COLO668 (cell line): ENCODE data around the gene SINHCAF.
A peak's percentile ranks its signal among the peaks of the same experiment; 100 is the strongest.
"Not testable (repeated sequence)": the region's sequence is repeated elsewhere in the genome, so short reads cannot be mapped to it uniquely, and the experiment has no call there.

ENCODE experiments used
- DNase-seq: peaks from one replicate; lab custom pipeline; 2025; ENCODE audit not compliant: unreplicated experiment; lab: John Stamatoyannopoulos, UW

The SINHCAF gene

DNA sequence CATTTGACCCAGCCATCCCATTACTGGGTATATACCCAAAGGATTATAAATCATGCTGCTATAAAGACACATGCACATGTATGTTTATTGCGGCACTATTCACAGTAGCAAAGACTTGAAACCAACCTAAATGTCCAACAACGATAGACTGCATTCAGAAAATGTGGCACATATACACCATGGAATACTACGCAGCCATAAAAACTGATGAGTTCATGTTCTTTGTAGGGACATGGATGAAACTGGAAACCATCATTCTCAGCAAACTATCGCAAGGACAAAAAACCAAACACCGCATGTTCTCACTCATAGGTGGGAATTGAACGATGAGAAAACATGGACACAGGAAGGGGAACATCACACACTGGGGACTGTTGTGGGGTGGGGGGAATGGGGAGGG lies 52.2 kb downstream of the SINHCAF start:
- not testable (repeated sequence) for DNase-seq

DNA sequence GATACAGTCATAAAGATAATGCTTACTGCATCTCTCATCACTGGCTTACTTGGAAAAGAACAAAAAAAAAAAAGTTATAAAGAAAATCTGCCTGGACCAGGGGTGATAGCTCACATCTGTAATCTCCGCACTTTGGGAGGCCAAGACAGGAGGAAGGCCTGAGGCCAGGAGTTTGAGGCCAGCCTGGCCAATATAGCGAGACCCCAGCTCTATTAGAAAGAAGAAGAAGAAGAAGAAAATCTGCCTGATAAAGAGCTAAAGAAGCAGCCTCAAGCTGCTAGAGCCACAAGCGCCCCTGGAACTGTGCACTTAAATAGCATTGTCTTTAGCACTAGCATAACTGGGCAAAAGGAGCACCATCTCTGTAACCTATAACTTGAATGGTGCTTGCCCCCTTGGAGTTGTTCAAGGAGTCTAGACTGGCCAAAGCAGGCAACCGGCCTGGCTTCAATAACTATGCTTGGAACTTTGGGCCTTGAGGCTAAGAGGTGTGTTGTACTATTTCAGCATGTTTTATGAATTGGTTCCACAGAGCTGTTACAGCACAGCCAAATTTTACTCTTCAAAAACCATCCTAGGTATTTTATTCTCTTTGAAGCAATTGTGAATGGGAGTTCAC lies 53.2 kb downstream of the SINHCAF start:
- DNase-seq, result no peak

DNA sequence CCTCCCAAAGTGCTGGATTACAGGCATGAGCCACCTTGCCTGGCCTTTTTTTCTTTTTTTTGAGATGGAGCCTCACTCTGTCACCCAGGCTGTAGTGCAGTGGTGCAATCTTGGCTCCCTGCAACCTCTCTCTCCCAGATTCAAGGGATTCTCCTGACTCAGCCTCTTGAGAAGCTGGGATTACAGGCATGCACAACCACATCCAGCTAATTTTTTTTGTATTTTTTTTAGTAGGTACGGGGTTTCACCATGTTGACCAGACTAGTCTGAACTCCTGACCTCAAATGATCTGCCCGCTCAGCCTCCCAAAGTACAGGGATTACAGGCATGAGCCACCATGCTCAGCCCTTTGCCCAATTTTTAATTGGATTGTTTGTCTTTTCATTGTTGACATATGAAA lies 58.0 kb downstream of the SINHCAF start:
- no peak for DNase-seq

DNA sequence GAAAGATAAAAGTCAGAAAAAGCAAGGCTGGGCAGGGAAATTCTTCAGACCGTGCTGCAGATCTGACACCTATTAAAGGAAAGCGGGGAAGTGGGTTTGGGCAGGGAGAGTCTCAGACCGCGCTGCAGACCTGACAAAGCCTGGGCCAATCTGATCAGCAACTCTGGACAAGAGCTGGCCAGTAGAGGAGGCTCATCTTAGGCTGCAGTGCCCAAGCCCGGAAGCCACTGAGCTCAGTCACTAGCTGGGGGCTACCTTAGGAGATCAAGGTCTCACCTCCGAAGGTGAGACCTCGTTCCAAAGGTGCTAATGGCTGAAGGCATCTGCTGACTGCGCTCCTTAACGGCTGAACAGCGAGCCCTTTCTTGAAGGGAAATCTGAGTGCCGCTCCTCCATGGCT lies 60.2 kb downstream of the SINHCAF start:
- DNase-seq, result no peak

DNA sequence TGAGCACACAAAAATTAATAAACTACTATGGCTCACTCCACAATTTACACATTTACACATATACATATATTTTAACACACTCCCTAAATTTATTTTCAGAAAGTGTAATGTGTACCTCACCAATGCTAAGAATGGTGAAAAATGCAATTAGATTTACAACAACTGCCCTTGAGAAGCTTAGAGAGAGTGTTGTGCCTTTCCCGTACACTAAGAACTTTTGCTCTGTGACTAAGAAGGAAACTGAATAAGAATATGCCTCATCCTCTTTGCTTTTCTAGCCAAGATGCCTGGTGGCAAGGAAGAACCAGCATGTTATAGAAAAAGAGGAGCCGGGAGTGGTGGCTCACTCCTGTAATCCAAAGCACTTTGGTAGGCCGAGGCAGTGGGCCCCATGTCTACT lies 62.3 kb downstream of the SINHCAF start:
- no peak for DNase-seq

DNA sequence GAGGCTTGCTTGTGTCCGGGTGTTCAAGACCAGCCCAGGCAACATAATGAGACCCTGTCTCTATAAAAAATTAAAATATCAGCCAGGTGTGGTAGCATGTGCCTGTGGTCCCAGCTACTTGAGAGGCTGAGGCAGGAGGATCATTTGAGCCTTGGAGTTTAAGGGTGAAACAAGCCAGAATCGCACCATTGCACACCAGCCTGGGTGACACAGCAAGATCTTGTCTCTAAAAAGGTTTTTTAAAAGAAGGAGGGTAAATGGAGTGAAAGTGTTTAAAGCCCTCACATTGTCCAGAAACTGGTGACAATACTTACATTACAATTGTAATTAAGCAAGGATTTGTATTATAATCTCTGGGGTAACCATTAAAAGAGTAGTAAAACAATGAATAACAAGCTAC lies 64.2 kb downstream of the SINHCAF start:
- DNase-seq, result no peak

DNA sequence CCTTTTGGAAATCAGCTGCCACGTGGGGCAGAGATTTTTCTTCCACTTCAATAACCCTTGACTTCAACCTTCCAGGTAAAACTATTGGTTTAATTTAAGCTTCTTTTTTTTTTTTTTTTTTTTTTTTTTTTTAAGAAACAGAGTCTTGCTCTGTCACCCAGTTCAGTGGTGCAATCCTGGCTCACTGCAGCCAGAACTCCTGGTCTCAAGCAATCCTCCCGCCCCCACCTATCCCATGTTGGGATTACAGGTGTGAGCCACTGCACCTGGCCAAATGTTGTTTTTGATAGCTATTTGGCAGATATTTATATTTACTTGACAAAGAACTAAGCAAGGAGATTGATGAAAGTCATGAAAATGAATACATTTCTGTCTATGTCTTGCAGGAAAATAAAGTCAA lies 65.1 kb downstream of the SINHCAF start:
- DNase-seq, result no peak

DNA sequence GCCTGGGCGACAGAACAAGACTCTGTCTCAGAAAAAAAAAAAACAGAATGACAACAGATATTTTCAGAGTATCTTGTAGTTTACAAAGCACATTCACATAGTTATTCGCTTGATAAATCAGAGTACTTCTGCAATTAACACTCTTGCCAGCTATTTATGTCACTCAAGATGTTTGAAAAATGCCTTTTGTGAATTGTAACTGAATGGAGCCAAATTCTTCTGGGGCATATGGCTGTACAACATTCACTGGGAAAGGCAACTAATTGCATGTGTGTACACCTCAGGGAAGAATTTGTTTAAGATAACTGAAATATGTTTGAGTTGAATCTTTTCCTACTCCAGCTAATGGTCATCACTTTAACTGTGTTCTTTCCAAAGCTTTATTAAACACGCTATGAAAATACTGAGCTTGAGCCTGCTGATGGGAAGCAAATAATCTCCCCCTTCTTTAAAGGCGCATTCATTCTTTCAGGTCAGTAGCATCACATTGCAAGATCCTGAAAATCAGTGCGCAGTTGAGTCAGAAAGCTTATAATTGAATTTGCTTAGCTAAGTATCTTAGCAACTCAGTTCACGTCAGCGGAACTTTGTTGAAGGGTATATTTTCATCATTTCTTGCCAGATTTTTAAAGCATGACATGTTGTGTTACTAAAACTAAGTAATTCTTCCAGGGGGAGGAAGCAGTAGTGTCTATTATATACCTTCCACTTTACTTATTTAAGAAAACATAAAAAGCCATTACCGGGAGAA lies 66.6 kb downstream of the SINHCAF start:
- no peak for DNase-seq

DNA sequence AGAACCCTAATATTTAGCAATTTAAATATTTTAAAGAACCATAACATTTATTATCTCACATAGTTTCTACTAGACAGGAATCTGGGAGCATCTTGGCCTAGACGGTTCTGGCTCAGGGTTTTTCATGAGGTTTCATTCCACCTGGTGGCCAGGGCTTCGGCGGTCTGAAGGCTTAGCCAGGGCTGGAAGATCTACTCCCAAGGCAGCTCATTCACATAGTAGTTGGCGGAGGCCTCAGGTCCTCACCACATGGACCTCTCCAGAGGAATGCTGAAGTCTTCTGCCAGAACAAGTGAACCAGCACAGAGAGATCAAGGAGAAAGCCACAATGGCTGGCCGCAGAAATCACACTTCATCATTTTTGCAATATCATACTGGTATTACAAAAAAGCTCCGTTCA lies 68.2 kb downstream of the SINHCAF start:
- no peak for DNase-seq

DNA sequence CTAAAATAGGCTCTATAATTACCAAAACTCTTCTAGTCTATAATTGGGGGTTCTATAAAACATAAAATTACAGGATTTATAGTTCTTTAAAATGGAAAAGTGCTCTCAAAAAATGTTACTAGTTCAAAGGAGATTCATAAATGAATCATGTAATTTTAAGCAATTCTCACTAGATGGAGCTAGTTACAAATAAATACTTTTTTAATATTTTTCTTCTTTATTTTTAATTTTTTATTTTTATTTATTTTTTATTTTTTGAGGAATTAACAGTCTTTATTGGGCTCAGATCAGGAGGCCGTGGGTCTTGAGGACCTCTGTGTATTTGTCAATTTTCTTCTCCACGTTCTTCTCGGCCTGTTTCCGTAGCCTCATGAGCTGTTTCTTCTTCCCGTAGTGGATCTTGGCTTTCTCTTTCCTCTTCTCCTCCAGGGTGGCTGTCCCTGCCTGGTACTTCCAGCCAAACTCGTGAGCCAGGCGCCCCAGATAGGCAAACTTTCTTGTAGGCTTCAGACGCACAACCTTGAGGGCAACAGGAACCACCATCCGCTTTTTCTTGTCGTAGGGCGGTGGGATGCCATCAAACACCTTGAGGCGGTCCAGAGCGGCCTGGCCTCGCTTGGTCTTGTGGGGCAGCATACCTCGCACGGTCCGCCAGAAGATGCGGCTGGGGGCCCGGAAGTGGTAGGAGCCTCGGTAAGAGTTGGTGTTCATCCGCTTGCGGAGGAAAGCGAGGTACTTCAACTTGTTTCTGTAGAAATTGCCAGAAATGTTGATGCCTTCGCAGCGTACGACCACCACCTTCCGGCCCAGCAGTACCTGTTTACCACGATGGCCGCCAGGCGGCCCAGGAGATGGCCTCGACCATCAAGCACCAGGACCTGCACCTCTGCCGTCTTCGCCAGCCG lies 74.0 kb downstream of the SINHCAF start:
- not testable (repeated sequence) for DNase-seq

DNA sequence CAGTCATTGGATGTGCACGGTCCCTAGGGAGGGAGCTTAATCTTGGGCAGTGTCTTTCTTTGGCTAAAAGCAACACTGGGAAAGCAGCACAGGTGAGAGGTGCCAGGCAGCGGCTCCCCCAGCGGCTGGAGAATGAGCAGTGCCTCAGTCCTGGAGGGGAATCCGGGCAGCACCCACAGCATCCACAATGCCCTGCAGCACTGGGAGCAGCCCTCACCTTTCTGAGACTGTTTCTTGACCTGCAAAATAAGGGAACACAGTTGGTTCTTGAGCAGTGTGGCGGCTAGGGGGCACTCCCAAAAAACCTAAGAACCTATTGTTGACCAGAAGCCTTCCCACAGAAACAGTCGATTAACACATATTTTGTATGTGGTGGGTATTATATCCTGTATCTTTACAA lies 75.8 kb downstream of the SINHCAF start:
- no peak for DNase-seq

DNA sequence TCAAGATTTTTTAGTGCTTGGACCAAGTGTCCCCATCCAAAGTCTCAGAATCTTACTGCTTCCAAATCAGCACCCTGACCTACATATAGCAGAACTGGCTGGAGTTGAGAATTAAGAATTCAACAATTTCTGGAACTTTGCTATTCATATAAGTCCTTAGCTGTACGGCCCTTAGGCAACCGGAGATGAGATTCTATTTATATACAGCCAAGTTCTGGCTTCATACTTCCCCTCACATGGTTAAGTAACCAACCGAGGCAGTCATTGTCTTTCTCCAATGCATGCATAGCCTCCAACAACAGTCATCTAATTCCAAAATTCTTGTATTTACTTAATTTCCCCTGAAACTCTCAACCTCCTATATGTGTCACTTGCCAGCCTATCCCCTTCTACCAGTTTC lies 76.6 kb downstream of the SINHCAF start:
- DNase-seq, result no peak

DNA sequence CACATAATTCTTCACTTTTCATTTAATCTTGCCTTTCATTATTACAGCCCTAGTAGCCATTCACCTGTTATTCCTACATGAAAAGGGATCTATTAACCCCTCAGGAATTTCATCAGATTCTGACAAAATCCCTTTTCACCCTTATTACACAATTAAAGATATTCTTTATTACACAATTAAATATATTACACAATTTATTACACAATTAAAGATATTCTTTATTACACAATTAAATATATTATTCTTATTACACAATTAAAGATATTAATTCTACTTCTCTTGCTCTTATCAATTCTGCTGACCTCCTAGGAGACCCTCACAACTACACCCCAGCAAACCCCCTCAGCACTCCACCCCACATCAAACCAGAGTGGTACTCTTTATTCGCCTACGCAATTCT lies 77.1 kb downstream of the SINHCAF start:
- no peak for DNase-seq

DNA sequence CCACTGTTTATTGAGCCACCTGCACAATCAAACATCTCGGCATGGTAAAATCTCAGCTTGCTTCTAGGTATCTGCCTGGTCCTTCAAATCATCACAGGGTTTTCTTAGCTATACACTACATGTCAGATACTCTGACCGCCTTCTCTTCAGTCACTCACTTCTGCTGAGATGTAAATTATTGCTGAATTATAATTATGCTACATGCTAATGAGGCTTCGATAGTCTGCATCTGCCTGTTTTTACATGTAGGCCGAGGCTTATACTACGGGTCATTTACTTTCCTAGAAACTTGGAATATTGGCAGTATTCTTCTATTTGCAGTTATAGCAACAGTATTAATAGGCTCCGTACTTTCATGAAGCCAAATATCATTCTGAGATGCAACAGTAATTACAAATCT lies 77.6 kb downstream of the SINHCAF start:
- DNase-seq, result no peak

DNA sequence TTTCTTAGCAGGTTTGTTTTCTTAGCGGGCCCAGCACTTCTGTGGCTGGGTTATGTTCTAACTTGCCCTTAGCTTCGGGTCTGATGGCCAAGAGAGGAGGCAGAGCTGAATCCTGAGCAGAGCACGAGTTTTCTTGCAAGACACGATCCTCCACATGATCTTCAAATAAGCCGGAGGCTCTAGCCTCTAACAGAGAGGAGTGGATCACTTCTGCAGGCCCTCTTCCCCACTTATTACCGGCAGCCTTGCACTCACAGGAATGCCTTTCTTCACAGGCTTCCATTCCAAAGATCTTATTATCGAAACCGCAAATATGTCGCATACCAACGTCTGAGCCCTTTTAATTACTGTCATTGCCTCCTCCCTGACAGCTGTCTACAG lies 79.5 kb downstream of the SINHCAF start:
- DNase-seq, result no peak

DNA sequence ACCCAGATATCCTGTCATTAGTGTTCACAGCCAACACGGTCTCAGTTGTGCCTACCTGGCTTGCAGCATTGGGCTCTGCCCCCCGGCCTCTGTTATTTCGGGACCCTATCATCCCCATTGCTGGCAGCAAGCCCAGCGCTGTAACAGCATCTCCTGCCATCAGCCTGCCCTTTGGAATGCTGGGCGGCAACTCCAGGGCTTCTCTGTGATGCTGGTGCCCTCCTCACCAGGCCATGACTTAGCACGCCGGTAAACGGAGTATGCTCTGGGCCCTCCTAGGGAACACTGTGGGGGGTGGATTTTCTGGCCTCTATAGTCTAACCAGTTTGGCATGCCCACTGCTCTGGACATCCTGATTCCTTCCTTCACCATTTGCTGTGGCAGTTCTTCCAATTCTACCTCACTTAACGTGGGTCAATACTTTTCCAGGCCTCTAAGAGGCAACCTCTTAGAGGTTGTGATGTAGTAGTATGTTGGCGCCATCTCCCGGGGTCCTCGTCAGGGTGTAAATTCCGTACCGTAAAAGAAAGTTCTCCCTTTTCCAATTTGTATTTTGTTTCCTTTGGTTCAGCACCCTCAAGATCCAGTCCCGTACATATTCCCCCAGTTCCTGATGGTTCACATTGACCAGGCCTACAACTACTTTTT lies 80.0 kb downstream of the SINHCAF start:
- DNase-seq, result no peak

DNA sequence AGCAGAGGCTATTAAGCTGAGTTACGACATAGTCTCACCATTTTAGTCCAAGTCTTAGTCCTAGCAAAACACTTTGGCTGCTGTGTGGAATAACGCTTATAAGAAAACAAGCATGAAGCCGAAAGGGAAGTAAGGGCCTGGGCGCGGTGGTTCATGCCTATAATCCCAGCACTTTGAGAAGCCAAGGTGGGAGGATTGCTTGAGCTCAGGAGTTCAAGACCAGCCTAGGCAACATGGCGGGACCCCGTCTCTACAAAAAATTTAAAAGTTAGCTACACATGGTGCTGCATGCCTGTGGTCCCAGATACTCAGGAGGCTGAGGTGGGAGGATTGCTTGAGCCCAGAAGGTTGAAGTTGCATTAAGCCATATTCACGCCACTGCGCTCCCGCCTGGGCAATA lies 83.5 kb downstream of the SINHCAF start:
- DNase-seq, result not testable (repeated sequence)

DNA sequence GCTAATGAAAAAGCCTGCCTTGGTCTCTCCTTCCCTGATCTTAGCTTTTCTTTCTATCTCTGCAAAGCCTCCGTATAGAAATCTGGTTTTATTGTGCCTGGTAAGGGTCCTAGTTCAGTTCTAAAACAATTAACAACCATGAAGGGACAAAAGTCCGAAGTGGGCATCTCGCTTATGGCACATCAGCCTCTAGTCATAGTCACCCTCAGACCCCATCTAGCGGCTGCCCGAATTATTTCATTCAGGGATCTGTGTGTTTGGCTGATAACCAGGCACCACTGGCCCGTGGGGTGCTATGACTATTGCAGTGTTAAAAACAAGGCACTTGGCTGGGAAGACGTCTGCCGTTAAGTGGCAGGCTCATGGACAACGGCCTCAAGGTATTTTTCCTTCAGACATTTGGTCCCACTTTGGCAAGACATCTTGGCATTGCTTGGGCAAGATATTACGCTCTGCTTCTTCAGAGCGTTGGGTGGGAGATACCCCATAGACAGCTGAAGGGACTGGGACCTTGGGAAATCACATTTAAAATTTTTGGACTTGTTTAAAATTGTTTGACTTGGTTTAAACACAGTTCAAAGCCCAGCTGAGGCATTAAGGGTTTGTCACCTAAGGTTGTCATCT lies 87.1 kb downstream of the SINHCAF start:
- DNase-seq, result peak; percentile 61

DNA sequence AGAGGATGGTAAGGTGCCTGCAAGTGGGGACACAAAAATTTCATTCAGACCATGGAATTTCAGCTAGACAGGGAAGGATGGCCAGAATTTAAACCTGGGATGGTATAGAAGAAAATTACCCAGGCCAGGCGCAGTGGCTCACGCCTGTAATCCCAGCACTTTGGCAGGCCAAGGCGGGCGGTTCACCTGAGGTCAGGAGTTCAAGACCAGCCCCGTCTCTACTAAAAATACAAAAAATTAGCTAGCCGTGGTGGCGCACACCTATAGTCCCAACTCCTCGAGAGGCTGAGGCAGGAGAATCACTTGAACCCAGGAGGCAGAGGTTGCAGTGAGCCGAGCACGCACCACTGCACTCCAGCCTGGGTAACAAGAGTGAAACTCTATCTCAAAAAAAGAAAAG lies 87.6 kb downstream of the SINHCAF start:
- not testable (repeated sequence) for DNase-seq

DNA sequence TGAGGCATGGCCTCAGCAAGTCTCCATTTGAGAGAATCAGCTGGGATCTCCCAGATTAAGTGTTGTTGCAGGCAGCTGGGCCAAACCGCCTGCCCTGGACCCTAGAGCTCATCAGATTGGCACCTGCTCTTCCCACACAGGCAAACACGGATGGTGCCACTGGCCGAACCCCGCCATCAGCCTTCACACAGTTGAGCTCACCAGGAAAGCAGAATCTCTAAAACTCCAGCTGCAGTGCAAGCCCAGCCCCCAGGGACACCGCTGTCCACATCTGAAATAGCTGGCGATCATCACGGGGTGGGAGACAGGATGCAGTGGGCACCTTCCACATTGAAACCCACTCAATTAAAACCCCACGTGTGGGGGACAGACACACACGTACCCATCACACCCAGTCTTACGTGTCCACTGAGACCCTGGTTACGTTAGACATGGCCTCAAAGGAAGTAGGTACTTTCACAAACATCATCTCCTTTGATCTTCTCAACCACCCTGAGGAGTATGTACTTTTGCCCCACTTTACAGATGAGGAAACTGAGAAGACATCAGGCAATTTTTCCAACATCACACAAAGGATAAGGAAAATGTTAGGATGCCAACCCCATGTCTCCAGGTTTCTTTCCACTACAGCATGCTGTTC lies 88.8 kb downstream of the SINHCAF start:
- DNase-seq, result peak; percentile 23
